Thoracic aorta (tissue), 2 donors: ENCODE measurements around the gene DPH1. TPM values are rescaled to one million over a fixed set of nuclear protein-coding genes. Genes with fewer than 3 reads are reported as not detected.

ENCODE experiments used
- ATAC-seq: fragments of 150-250 bp; one replicate; pipeline ENCODE4 v1.8.0; 2017; ENCODE audit warnings: low read depth; ENCODE audit not compliant: insufficient number of reproducible peaks, low FRiP score
- DNase-seq: peaks from one replicate; pipeline ENCODE4 v3.0.0-alpha.2; 2020; ENCODE audit warnings: low spot score
- H3K27ac ChIP-seq, 2 donors: fragments of 200-600 bp; sonication (generic); 1 replicate in 1 of 2; 2 replicates in 1 of 2; pipeline ENCODE4 v1.5.1; 2016; ENCODE audit warnings: mild to moderate bottlenecking in 2 of 2, moderate library complexity in 2 of 2
- H3K27me3 ChIP-seq: fragments of 200-600 bp; sonication (generic); replicated peaks from 2 replicates; pipeline ENCODE4 v1.6.0; 2016; ENCODE audit warnings: mild to moderate bottlenecking; ENCODE audit not compliant: insufficient read depth
- H3K36me3 ChIP-seq: fragments of 200-600 bp; sonication (generic); one replicate; pipeline ENCODE4 v1.5.1; 2016
- H3K4me1 ChIP-seq, 2 donors: fragments of 200-600 bp; sonication (generic); 1 replicate in 1 of 2; 2 replicates in 1 of 2; pipeline versions ENCODE4 v1.5.1 to v1.6.0; 2016; ENCODE audit warnings: low read depth in 2 of 2, mild to moderate bottlenecking in 1 of 2; ENCODE audit not compliant: control insufficient read depth in 1 of 2
- H3K4me3 ChIP-seq: fragments of 200-600 bp; sonication (generic); 2 replicates; pipeline ENCODE4 v1.5.1; 2016; ENCODE audit warnings: mild to moderate bottlenecking
- H3K9me3 ChIP-seq: fragments of 200-600 bp; sonication (generic); 2 replicates; pipeline ENCODE4 v1.5.1; 2016
- CTCF ChIP-seq: fragments of 200-600 bp; sonication (generic); IDR thresholded peaks from one replicate; pipeline ENCODE4 v1.5.1; 2019; ENCODE audit warnings: antibody characterized with exemption
- total RNA-seq, 2 donors: library from RNA; depleted of rRNA; stranded (reverse); fragments of >200 nt; gene quantifications; one replicate each; pipeline versions ENCODE4 v1.1.0 to v1.2.3, GENCODE V29; 2016

The DPH1 gene
- total RNA-seq, 2 donors from 2014 or later: 46.0 to 61.1 TPM

- no peak overlapping the region for H3K4me3 ChIP-seq
- H3K27ac ChIP-seq: peak overlapping the region; percentile 0 to 48
- DNase-seq (no peak), ATAC-seq (no peak)
- peaks cover 0 to 49% of the 10 kb centered on the region in 2 donors for H3K4me1 ChIP-seq
- H3K36me3 ChIP-seq: peaks cover 12% of the 10 kb centered on the region
- no peaks in the 10 kb centered on the region for H3K27me3 ChIP-seq
- H3K9me3 ChIP-seq: no peaks in the 10 kb centered on the region
- no peak for TF ChIP-seq CTCF
These were observed 30.9 kb downstream of the DPH1 start for GRCh38 chr17:2060681-2061440.

GRCh38 chr17:2061441-2061958 is 31.5 kb downstream of the DPH1 start:
- Histone ChIP-seq H3K9me3 (no peaks in the 10 kb centered on the region), H3K36me3 (peaks cover 12% of the 10 kb centered on the region), H3K27ac (peak overlapping the region; percentile 0 to 48), H3K4me3 (no peak overlapping the region), H3K4me1 (peaks cover 0 to 50% of the 10 kb centered on the region in 2 donors), H3K27me3 (no peaks in the 10 kb centered on the region)
- ATAC-seq: no peak
- DNase-seq: no peak
- TF ChIP-seq CTCF: no peak

GRCh38 chr17:2062571-2063183 is 32.7 kb downstream of the DPH1 start:
- DNase-seq (no peak), ATAC-seq (no peak)
- Histone ChIP-seq H3K4me1 (peaks cover 0 to 61% of the 10 kb centered on the region in 2 donors), H3K27ac (peak overlapping the region; percentile 48 to 56), H3K9me3 (no peaks in the 10 kb centered on the region), H3K27me3 (no peaks in the 10 kb centered on the region), H3K36me3 (peaks cover 12% of the 10 kb centered on the region), H3K4me3 (no peak overlapping the region)
- TF ChIP-seq CTCF: no peak

- no peak for ATAC-seq
These were observed 33.6 kb downstream of the DPH1 start for GRCh38 chr17:2063261-2064146.

More at GRCh38 chr17:2063261-2064146, 33.6 kb downstream of the DPH1 start:
- H3K27ac ChIP-seq: peak overlapping the region; percentile 41 to 48
- H3K27me3 ChIP-seq: no peaks in the 10 kb centered on the region
- TF ChIP-seq CTCF: no peak
- DNase-seq: no peak
- H3K36me3 ChIP-seq: peaks cover 12% of the 10 kb centered on the region
- peaks cover 0 to 70% of the 10 kb centered on the region in 2 donors for H3K4me1 ChIP-seq
- H3K4me3 ChIP-seq: no peak overlapping the region
- H3K9me3 ChIP-seq: no peaks in the 10 kb centered on the region
